ENCODE data around the gene WDR35.

The WDR35 gene

DNA sequence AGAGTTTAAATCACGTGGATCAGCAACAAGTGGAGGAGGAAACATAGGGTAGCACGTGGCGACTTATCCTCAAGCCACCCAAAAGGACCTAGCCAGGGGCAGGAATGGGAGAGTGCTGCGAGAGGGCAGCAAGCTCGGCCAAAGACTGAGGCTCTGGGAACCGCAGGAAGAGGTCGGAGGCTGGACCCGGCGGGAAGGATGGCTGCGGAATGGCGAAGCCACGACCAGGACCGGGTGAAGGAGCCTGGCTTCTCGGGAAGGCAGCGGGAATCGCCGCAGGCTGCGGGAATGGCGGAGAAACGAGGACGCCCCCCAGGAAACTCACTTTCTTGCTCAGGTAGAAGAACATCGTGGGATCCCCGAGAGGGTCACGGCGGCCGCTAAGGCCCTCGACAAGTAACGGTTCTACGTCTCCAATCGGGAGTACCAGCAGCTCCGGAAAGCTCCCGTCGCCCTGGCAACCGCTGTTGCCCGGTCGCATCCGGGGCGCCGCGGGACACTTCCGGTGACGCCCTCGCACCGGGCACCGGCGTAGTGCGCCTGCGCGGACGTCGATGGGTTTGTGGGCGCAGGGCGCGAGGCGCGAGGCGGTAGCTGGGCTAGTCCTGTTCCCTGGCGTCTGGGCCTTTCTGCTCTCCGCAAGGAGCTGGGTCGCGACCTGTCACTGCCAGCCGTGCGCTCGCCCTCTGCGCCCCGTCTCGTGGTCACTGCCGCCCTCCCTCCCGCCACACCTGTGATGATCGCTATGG, at the start of gene WDR35:
WDR35 (minus strand) TSS at position 439 of the 749 bp plus-strand sequence; CDS start at position 349, 90 bp downstream.
- DNase-seq (ENCODE audit: low read depth): peak; percentile 83

DNA sequence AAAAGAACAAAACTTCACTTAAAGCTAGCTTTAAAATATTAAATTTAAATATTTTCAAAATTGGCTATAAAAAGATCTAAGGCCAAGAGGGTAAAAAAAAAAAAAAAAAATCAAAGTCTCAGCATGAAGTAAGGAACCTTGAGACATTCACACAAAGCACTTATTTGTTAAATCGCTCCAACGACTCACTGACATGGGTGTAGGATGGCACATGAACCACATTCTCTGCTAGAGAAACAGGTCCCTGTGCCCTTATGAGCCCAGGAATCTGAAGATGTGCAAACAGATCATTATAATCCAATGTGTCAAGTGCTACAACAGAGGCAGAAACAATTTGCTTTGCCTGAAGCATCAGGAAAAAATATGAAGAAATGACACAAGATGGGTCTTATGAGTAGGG, 47.8 kb upstream of the WDR35 start:
- DNase-seq (ENCODE audit: low read depth): no peak

DNA sequence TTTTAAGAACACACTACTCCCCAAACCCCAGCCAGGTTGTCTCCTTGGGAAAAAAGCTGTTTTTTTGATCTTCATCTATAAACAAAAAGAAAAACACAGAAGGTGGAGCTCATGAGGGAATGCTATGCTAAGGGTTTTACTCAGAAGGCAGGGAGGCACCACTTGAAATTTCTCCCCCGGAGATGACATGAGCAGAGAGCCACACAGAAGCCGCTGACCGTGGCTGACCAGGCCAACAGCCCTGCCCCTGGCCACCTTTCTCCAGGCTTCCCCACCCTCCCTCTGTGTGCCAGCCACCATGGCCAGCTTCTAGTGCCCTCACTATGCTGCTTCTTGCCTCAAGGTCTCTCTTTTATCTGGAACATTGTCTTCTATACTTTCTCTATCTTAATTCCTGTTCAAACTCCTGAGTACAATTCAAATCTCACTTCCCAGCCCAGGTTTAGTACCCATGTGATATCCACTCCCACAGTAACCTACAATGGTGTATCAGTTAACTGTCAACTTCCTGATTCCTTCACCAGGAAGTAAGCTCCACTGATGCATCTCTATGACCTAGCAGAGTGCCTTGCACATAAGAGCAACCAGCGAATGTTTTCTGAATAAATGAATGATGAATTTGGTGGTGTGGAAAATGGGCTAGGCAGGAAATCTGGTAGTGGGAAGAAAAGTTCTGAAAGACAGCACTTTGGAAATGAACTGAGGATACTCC, 46.2 kb upstream of the WDR35 start:
- DNase-seq (ENCODE audit: low read depth): no peak

DNA sequence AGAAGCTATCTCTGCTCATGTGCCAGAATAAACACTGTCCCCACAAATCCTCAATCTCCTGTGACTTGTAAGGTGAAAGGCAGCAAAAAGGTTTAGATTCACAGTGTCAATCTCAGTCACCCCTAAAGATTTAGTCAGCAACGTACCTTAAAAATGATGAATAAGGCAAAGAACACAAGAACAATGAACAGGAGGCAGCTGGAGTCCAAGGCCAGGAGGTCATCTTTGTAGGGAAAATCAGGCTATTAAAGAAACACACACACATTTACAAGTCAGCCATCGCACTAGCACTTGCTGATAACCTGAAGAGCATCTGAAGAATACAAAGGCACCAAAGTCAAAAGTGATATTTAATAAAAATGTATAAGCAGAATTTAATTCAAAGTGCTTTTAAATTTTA, 44.9 kb upstream of the WDR35 start:
- no peak for DNase-seq (ENCODE audit: low read depth)

DNA sequence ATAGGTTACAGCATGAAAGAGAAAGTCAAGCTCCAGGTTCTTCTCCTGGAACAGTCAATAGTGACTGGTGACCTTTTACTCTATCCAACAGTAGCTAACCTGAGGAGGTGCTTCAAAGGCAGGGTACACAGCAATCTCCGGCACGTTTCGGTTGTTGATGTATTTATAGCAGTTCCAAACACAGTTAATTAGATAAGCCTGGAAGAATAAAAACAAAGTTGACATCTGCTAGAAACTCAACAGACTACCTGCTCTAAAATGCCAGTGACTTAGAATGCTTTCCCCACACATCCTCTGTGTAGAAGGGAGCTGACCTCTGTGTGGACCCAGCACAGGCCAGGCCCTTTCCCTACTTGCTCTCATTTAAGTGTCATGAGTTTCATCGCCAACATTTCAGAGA, 44.3 kb upstream of the WDR35 start:
- DNase-seq (ENCODE audit: low read depth): no peak

DNA sequence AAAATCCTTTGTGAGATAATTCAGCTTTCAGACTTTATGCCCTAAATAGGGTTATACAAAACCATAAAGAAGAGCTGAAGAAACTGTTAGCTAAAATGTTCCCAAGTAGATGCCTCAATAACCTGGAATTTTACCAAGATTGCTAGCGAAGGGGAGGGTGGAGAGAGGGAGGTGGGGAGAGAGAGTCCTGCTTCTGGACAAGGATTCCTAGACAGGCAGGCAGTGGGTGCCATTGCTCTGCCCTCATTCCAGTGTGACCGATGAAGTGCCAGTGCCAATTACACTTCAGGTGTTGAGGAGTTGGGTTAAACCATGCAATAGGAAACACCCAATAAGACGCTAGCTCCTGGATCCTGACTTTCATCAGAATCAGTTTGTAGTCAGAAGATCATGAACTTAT, 43.4 kb upstream of the WDR35 start:
- DNase-seq (ENCODE audit: low read depth): no peak

DNA sequence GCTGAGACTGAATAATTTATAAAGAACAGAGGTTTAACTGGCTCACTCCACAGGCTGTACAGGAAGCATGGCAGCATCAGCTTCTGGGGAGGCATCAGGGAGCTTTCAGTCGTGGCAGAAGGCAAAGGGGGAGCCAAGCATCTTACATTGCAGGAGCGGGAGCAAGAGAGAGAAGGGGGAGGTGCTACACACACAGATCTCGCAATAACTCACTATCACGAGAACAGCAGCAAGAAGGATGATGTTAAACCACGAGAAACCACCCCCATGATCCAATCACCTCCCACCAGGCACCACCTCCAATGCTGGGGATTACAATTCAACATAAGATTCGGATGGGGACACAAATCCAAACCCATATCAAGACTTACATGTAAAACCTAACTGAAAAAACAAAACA, 40.3 kb upstream of the WDR35 start:
- no peak for DNase-seq (ENCODE audit: low read depth)

DNA sequence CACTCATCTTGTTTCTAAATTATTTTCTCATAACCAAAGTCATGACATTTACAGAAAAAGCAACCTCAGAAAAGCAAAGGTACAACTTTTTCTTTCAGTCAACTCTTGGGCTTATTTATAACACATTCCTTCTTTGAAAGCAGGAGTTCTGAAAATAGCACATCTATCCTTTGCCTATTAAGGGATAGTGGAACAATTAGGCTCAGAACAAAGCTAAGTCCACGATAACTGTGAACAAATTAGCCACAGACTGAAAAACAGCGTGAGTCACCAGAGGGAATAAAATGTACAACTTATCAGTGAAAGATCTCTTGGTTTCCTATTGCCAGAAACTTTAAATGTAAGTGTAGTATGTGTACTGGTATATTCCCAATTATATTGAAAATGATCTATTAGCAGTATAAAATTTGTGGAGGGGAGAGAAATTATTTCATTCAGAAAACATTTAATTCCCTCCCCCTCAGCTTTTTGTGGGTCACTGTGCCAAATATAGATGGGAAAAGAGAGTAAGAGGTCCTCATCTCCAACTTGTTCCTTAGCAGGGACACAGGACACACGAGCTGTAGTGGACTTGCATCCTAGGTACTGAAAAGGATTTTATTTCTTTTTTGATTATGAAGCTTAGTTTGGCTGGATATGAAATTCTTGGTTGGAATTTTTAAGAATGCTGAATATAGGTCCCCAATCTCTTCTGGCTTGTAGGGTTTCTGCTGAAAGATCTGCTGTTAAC, 38.0 kb upstream of the WDR35 start:
- no peak for DNase-seq (ENCODE audit: low read depth)

DNA sequence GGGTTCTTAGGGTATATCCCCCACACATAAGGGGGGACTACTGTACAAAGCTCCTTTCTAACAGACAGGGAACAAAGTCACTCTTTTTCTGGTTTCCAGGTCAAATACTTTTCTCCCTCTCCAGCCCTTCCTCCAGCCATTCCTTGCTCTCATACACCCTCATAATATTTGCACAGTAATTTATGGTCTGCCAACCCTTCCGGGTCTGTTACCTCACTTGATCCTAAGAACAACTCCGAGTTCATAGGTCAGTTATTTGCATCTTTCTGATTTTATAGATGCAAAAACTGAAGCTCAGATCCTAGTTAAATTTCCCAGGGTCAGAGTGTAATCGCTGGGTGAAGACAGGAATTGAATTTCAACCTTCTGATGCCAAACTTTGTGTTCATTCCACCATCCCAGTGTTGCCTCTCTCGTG, 37.4 kb upstream of the WDR35 start:
- DNase-seq (ENCODE audit: low read depth): no peak

DNA sequence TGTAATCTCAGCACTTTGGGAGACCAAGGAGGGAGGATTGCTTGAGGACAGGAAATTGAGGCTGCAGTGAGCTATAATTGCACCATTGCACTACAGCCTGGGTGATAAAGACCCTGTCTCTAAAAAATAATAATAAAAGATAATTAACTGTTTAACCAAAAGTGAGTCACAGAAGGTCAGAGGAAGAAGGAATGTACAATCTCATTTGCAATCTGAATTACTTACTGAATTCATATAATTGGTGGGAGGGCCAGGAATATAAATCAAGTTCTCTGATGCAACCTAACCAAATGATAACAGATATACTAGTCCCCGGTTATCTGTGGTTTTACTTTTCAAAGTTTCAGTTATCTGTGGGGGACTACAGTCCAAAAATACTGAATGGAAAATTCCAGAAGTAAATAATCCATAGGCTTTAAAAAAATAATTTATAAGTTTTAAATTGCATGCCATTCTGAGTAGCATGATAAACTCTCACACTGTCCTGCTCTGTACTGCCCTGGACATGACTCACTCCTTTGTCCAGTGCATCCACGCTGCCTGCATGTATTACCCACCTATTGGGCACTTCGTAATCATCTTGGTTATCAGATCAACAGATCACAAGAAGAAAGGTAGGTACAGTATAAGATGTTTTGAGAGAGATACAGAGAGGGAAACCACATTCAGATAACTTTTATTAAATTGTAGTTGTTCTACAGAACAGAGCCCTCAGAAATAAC, 35.3 kb upstream of the WDR35 start:
- no peak for DNase-seq (ENCODE audit: low read depth)

DNA sequence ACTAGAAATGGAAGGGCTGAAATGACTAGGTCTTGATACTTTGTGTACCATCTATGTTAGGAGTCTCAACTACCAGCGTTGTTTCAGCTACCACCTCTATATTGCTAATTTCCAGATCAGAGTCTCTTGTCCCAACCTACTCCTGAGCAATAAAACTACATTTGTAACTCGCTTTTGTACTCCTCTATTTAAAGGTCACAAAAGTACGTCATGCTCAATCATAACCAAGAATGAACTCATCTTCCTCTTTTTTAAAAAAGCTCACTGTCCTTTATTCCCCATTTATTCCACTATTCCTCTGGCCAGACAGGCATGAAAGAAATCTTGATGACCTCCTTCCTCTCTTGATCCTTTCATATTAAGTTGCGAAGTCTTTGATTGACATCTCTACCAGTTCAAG, 33.8 kb upstream of the WDR35 start:
- no peak for DNase-seq (ENCODE audit: low read depth)

DNA sequence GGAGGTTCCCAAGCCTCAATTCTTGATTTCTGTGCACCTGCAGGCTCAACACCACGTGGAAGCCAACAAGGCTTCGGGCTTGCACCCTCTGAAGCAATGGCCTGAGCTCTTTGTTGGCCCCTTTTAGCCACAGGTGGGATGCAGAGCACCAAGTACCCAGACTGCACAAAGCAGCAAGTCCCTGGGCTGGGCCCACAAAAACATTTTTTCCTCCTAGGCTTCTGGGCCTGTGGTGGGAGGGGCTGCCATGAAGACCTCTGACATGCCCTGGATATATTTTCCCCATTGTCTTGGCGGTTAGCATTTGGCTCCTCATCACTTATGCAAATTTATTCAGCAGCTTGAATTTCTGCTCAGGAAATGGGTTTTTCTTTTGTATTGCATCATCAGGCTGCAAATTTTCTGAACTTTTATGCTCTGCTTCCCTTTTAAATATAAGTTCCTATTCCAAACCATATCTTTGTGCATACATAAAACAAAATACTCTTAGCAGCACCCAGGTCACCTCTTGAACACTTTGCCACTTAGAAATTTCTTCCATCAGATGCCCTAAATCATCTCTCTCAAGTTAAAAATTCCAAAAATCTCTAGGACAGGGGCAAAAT, 31.6 kb upstream of the WDR35 start:
- DNase-seq (ENCODE audit: low read depth): no peak

DNA sequence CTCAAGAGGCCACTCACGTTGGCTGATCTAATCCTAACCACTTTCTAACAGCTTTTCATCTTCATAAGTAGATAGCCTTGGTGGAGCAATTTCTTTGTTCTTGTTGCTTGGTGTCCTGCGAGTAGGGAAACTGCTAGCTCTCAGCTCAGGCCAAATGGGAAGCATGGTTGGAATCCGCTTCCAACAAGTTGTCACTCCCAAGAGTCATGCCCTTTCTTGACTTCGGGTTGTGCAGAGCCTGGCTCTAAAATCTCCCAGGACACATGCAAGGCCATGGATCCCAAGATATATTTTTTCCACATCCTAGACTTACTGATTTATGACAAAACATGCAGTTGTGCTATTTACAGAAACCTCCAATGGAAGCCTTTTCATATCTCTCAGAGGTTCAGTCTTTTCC, 29.8 kb upstream of the WDR35 start:
- DNase-seq (ENCODE audit: low read depth): no peak

DNA sequence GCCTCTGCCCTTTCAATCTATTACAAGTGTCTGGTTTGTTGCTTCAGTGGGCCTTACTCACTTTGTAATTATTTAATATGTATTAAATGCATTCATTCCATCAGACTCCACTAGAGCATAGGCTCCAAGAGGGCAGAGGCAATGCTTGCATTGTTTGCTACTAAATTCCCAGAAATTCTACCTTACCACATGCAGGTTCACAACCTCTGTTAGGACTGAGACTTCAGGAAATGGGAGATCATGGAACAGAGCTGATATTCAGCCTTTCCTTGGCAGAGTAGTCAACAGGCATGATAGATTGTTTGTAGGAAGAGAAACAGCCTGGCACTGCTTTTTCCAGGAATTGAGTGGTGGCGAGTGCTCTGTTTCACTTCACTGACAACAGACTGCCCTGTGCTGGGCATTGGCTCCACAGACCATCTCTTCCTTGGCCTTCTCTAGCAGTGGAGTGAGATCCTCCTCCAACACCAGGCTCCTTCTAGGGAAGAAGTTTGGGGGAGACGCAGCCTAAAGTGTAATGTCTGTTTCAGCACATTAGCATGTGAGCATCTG, 28.8 kb upstream of the WDR35 start:
- DNase-seq (ENCODE audit: low read depth): no peak

DNA sequence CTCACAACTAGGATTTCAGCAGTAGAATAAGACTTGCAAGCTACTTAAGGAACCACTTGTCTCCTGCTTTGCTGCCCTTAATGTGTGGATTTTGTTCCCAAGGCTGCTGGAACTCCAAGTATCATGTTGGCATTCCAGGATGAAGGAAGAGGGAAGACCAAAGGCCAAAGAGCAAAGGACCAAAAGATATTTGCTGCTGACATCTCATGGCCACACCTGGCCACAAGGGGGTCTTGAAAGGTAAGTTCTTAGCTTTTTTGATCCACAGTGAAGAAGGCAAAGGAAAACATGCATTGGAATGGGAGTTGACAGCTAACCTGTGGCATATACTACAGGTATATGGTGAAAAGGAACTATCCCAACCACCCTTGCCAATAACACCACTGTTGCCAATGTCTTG, 26.4 kb upstream of the WDR35 start:
- DNase-seq (ENCODE audit: low read depth): no peak

DNA sequence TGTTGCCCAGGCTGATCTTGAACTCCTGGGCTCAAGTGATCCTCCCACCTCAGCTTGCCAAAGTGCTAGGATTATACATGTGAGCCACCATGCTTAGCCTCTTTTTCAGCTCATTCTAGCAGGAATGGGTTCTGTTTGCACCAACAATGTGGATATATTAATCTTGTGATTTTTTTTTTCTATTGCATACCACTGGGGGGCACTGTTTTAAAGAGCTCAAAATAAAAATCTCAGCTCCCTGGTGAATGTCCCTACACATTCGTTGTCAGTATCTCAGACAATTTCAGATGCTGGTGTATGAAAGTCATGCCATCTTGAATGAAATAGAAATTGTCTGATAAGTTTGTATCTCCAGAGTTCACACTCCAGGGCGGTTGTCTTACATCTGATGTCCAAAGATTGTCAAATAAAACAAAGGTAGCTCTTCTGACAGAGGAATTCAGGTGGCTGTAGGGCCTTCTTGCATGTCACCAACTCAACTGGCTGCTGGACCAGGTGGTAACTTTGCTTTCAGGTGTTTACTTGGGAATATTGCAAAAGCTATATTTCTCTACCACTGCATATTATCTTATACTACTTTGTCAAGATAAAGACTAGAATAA, 25.7 kb upstream of the WDR35 start:
- peak; percentile 42 for DNase-seq (ENCODE audit: low read depth)

DNA sequence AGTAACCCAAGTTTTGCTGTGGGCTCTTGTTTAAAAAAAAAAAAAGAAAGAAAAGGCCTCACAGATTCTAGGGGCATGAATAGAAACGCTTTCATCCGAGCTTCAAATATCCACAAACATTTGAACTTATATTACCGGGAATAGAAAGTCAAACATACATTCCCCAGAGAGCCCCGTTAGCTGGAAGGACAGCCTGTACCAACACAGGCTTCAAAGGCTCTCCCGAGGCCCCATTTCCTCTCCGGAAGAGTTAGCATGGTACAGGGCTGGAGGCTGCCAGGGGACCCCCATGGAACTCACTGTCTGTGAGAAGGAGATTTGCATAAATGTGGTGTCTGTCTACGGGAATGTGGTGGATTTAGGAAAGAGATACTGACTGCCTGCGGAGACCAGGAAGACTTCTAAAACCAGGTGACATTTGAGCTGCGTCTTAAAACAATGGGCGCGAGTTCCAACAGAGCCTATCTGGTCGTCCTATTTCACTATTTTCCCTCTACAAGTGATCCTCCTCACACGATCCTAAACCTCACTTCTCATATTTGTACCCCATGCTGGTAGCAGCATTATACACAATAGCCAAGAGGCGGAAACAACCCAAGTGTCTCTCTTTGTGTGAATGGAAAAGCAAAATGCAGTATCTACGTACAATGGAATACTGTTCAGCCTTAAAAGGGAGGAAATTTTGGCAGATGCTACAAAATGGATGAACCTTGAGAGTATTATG, 23.4 kb upstream of the WDR35 start:
- DNase-seq (ENCODE audit: low read depth): no peak

DNA sequence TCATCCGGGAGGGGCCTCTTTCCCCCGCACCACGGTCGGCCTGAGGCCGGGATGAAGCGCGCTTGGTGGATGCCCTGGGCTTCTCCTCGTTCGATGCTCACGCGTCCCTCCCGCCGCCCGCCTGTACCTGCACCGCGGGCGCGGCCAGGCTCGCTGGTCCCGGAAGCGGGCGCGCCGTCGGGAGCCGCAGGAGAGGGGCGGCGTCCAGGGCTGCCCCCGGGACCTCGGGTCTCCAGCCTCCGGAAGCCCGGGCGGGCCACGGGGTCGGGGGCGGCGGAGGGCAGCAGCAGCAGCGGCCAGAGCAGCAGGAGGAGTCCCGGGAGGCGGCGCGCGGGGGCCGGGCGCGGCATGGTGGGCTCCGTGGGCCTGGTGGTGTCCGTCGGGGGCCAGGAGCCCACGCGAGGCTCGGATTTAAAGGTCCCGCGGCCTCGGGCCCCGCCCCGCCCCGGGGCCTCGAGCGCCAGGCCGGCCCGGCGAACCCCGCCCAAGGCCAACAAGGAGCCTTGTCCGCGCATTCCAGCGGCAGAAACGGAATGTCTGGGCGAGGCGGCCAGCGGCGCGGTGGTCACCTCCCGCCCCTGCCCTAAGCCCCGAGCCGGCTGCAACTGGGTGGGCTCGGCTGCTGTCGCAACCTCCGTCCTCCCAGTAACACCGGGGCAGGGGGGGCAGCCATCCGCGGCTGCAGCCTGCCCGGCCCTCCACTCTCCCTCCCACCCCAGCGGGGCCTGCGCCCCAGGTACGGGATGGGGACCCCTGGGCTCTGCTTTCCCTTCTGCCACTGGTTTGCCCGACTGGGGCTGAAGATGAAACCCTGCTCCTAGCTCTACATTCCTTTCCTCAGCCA, 22.6 kb upstream of the WDR35 start, which contains the start of gene MATN3:
MATN3 (minus strand) TSS at position 387 of the 844 bp plus-strand sequence; CDS start at position 350, 37 bp downstream.
- DNase-seq (ENCODE audit: low read depth): peak; percentile 21

DNA sequence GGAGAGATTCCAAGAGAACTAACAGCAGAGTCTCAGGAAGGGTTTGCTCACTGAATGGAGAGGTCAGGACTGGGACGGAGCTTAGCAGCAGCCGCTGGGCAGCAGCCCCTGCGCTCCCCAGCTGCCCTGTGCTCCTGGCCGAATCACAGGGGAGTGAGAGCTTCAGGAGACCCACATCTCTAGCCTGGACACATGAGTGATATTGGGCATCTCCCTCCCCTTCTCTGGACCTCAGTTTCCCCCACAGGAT, 22.1 kb upstream of the WDR35 start:
- DNase-seq (ENCODE audit: low read depth): no peak

Measured in fibroblast of gingiva (primary cell).